HCT116 (cell line): Measurements from ENCODE around the gene IRF9. TPM values are rescaled to one million over a fixed set of nuclear protein-coding genes. Genes with fewer than 3 reads are reported as not detected.

Experiments used
- ATAC-seq: fragments of 200-7000 bp; cut with Tn5 transposase; 2 replicates; pipeline ENCODE4 v1.9.1; 2020; ENCODE audit warnings: mild to moderate bottlenecking, moderate library complexity
- BruUV-seq: library from RNA; stranded (reverse); fragments of 400-500 nt; replicated peaks from 2 replicates; lab custom pipeline; 2021; lab: Mats Ljungman, UMichigan
- CTCF ChIA-PET: fragments of 300-600 bp; sonication (Branson Sonifier 250); formaldehyde crosslinking; loops from one replicate; lab custom pipeline; 2021; ENCODE audit warnings: antibody characterized with exemption; lab: Charles Lee
- POLR2A ChIA-PET: fragments of 300-600, 350-600 bp; sonication (Branson Sonifier 250); formaldehyde crosslinking; loops from one replicate; lab custom pipeline; 2021; ENCODE audit warnings: antibody characterized with exemption; lab: Charles Lee
- RAD21 ChIA-PET, 2 experiments: fragments of 300-600 bp; sonication (Branson Sonifier 250); formaldehyde crosslinking; loops; one replicate each; lab custom pipeline; 2023; ENCODE audit warnings: low total read pairs in 2 of 2; ENCODE audit not compliant: uncharacterized antibody in 2 of 2, unreplicated experiment in 2 of 2, low non-redundant PET in 1 of 2; lab: Charles Lee
- DNase-seq: peaks from one replicate; pipeline ENCODE4 v3.0.0-alpha.2; 2010; ENCODE audit warnings: low read depth, low spot score
- H2AFZ ChIP-seq: fragments of 200-600 bp; shearing (Covaris generic), sonication (generic); 2 replicates; pipeline ENCODE4 v1.6.1; 2017; ENCODE audit warnings: low read depth, mixed run types, mixed read lengths, antibody characterized with exemption, low read length; ENCODE audit not compliant: poor library complexity, severe bottlenecking
- H3K27ac ChIP-seq: 2 replicates; pipeline ENCODE4 v1.5.1; 2012; ENCODE audit warnings: low read depth, low read length
- H3K27me3 ChIP-seq: fragments of 200-600 bp; sonication (generic); 2 replicates; pipeline ENCODE4 v1.6.1; 2016; ENCODE audit warnings: mixed run types, low read length, mixed read lengths; ENCODE audit not compliant: insufficient read depth
- H3K36me3 ChIP-seq, 2 experiments: fragments of 200-500 bp in 1 of 2; fragments of 200-600 bp in 1 of 2; sonication (Bioruptor generic) in 1 of 2; sonication (generic) in 1 of 2; 2 replicates each; pipeline versions ENCODE4 v1.5.1 to v1.6.1; 2014 to 2016; ENCODE audit warnings: low read length in 2 of 2, inconsistent platforms in 1 of 2, mixed read lengths in 1 of 2, mixed run types in 1 of 2; ENCODE audit not compliant: insufficient read depth in 2 of 2, control insufficient read depth in 1 of 2
- H3K4me1 ChIP-seq, 2 experiments: fragments of 200-600 bp in 1 of 2; sonication (generic) in 1 of 2; 2 replicates each; pipeline versions ENCODE4 v1.5.1 to v1.6.1; 2012 to 2017; ENCODE audit warnings: low read length in 2 of 2, inconsistent platforms in 1 of 2, mild to moderate bottlenecking in 1 of 2, mixed read lengths in 1 of 2, mixed run types in 1 of 2, moderate library complexity in 1 of 2; ENCODE audit not compliant: insufficient read depth in 2 of 2, control insufficient read depth in 1 of 2
- H3K4me2 ChIP-seq: fragments of 200-600 bp; sonication (generic); 2 replicates; pipeline ENCODE4 v1.6.1; 2017; ENCODE audit warnings: mixed run types, low read length, mixed read lengths
- H3K4me3 ChIP-seq, 2 experiments: fragments of 200-600 bp in 1 of 2; sonication (generic) in 1 of 2; replicated peaks in 1 of 2; 2 replicates each; pipeline ENCODE4 v1.5.1; 2011 to 2016; ENCODE audit warnings: low read length in 2 of 2, control low read depth in 1 of 2, low read depth in 1 of 2, mild to moderate bottlenecking in 1 of 2, mixed read lengths in 1 of 2, mixed run types in 1 of 2
- H3K79me2 ChIP-seq: fragments of 200-600 bp; sonication (generic); 2 replicates; pipeline ENCODE4 v1.6.1; 2017; ENCODE audit warnings: mild to moderate bottlenecking, mixed run types, low read length, moderate library complexity, mixed read lengths; ENCODE audit not compliant: insufficient read depth
- H3K9ac ChIP-seq: fragments of 200-600 bp; sonication (generic); 2 replicates; pipeline ENCODE4 v1.6.1; 2016; ENCODE audit warnings: low read length, mixed read lengths
- H3K9me2 ChIP-seq: fragments of 200-600 bp; sonication (generic), shearing (Covaris generic); 2 replicates; pipeline ENCODE4 v1.6.1; 2017; ENCODE audit warnings: mixed run types, mild to moderate bottlenecking, moderate library complexity; ENCODE audit not compliant: insufficient read depth
- H3K9me3 ChIP-seq, 2 experiments: fragments of 200-500 bp in 1 of 2; fragments of 200-600 bp in 1 of 2; sonication (Bioruptor generic) in 1 of 2; sonication (generic) in 1 of 2; 2 replicates each; pipeline ENCODE4 v1.6.1; 2014 to 2017; ENCODE audit warnings: low read length in 2 of 2, mixed read lengths in 2 of 2, inconsistent platforms in 1 of 2, low read depth in 1 of 2, mild to moderate bottlenecking in 1 of 2, mixed run types in 1 of 2, moderate library complexity in 1 of 2; ENCODE audit not compliant: control insufficient read depth in 1 of 2, insufficient read depth in 1 of 2
- H4K20me1 ChIP-seq: fragments of 200-600 bp; sonication (generic), shearing (Covaris generic); 2 replicates; pipeline ENCODE4 v1.6.1; 2017; ENCODE audit warnings: mixed run types, mild to moderate bottlenecking, moderate library complexity; ENCODE audit not compliant: insufficient read depth
- CEBPB ChIP-seq: IDR thresholded peaks from 2 replicates; pipeline ENCODE4 v1.6.1; 2012; ENCODE audit warnings: low read depth
- EGR1 ChIP-seq: IDR thresholded peaks from 2 replicates; pipeline ENCODE4 v1.6.1; 2012; ENCODE audit warnings: low read depth
- ELF1 ChIP-seq: IDR thresholded peaks from 2 replicates; pipeline ENCODE4 v1.6.1; 2012; ENCODE audit warnings: low read depth, borderline replicate concordance
- EZH2 ChIP-seq: fragments of 200-600 bp; sonication (generic); IDR thresholded peaks from 2 replicates; pipeline ENCODE4 v1.6.1; 2017; ENCODE audit warnings: antibody characterized with exemption, mixed run types
- EZH2phosphoT487 ChIP-seq: fragments of 200-600 bp; IDR thresholded peaks from 2 replicates; pipeline ENCODE4 v1.6.1; 2018; ENCODE audit warnings: antibody characterized with exemption, borderline replicate concordance
- FOSL1 ChIP-seq: IDR thresholded peaks from 2 replicates; pipeline ENCODE4 v1.6.1; 2012; ENCODE audit warnings: low read depth
- POLR2A ChIP-seq: IDR thresholded peaks from 2 replicates; pipeline ENCODE4 v1.7.0; 2011; ENCODE audit warnings: borderline replicate concordance; ENCODE audit not compliant: insufficient read depth, insufficient read length; ENCODE audit errors: extremely low read depth
- POLR2AphosphoS5 ChIP-seq: IDR thresholded peaks from 2 replicates; pipeline ENCODE4 v1.6.1; 2011; ENCODE audit warnings: mild to moderate bottlenecking, low read depth, low read length, moderate library complexity
- REST ChIP-seq: IDR thresholded peaks from 2 replicates; pipeline ENCODE4 v1.6.1; 2012; ENCODE audit warnings: low read depth
- SIN3A ChIP-seq: IDR thresholded peaks from 2 replicates; pipeline ENCODE4 v1.6.1; 2012; ENCODE audit warnings: low read depth
- TCF7L2 ChIP-seq: IDR thresholded peaks from 2 replicates; pipeline ENCODE4 v1.7.0; 2011; ENCODE audit warnings: borderline replicate concordance, inconsistent platforms; ENCODE audit not compliant: insufficient read depth, insufficient read length; ENCODE audit errors: extremely low read depth
- YY1 ChIP-seq: IDR thresholded peaks from 2 replicates; pipeline ENCODE4 v1.6.1; 2011; ENCODE audit warnings: low read length, low read depth, moderate library complexity, mild to moderate bottlenecking; ENCODE audit not compliant: insufficient replicate concordance; ENCODE audit errors: extremely low read depth
- ZBTB33 ChIP-seq: IDR thresholded peaks from 2 replicates; pipeline ENCODE4 v1.6.1; 2011; ENCODE audit warnings: mild to moderate bottlenecking, low read length, moderate library complexity; ENCODE audit not compliant: insufficient replicate concordance; ENCODE audit errors: extremely low read depth
- ZFX ChIP-seq: fragments of 450-650 bp; IDR thresholded peaks from 2 replicates; pipeline ENCODE4 v1.6.1; 2017
- ZNF274 ChIP-seq: fragments of 200-500 bp; sonication (Bioruptor generic); IDR thresholded peaks from 2 replicates; pipeline ENCODE4 v1.6.1; 2014; ENCODE audit warnings: mild to moderate bottlenecking, low read depth, low read length, inconsistent platforms
- intact Hi-C: fragments of 100-400 bp; cut with micrococcal nuclease; formaldehyde crosslinking; loops from 2 replicates; pipeline ENCODE4 v1.10.0; 2022
- total RNA-seq: library from RNA; stranded (reverse); gene quantifications from one replicate; pipeline ENCODE4 v1.2.1, GENCODE V29; 2021; ENCODE audit not compliant: unreplicated experiment

IRF9 gene
- total RNA-seq, 1 experiment from 2014 or later, result 21.7 TPM

- no peak for TF ChIP-seq EZH2
Measured at GRCh38 chr14:24179961-24180796, 19.1 kb downstream of the IRF9 start (continued).

GRCh38 chr14:24181371-24182077 is 20.5 kb downstream of the IRF9 start:
- Histone ChIP-seq H3K9ac (no peak overlapping the region), H3K36me3 (peaks cover 36 to 53% of the 10 kb centered on the region in 2 experiments; a peak in 3 of 4 replicates), H3K9me2 (no peaks in the 10 kb centered on the region), H2AFZ (no peak overlapping the region), H3K79me2 (peaks cover 18% of the 10 kb centered on the region; the same call in 1 of the 2 replicates), H3K27ac (no peak overlapping the region), H3K9me3 (no peaks in the 10 kb centered on the region), H3K4me2 (no peak overlapping the region), H4K20me1 (no peaks in the 10 kb centered on the region), H3K4me3 (no peak overlapping the region), H3K4me1 (no peaks in the 10 kb centered on the region), H3K27me3 (no peaks in the 10 kb centered on the region)
- intact Hi-C loops, result no loop called here
- DNase-seq, result no peak
- POLR2A ChIA-PET, result no interaction called here
- RAD21 ChIA-PET, result no interaction called here
- CTCF ChIA-PET, result no interaction called here
- no peak for ATAC-seq
- no TSS peak for BruUV-seq
- no peak for TF ChIP-seq EGR1
- TF ChIP-seq YY1, result no peak
- TF ChIP-seq EZH2phosphoT487, result no peak
- TF ChIP-seq TCF7L2, result no peak
- no peak for TF ChIP-seq REST
- TF ChIP-seq ZFX, result no peak
- TF ChIP-seq FOSL1, result no peak
- TF ChIP-seq SIN3A, result no peak
- TF ChIP-seq ZNF274, result no peak
- no peak for TF ChIP-seq CEBPB
- TF ChIP-seq ELF1, result no peak
- no peak for TF ChIP-seq POLR2AphosphoS5
- no peak for TF ChIP-seq POLR2A
- no peak for TF ChIP-seq ZBTB33
